Right lobe of liver (tissue), 4 donors: ENCODE results near the gene YES1.

Experiments
- POLR2A ChIP-seq: fragments of 450-650 bp; IDR thresholded peaks from one replicate; pipeline ENCODE4 v1.6.1; 2017; ENCODE audit warnings: antibody characterized with exemption, mild to moderate bottlenecking
- TF ChIP-seq, protein P1 (sequence below), 4 donors: fragments of 200-600 bp in 3 of 4; fragments of 450-650 bp in 1 of 4; IDR thresholded peaks; one replicate each; pipeline versions ENCODE4 v1.5.1 to v1.8.0; 2016 to 2022; ENCODE audit warnings: antibody characterized with exemption in 4 of 4, mild to moderate bottlenecking in 2 of 4
- donor health status: DM: no; HTN: no; CAD: no.
- donor health status: DM: no; HTN: no; CAD: no.
- donor health status: DM: no; HTN: yes; CAD: no.

GRCh38 chr18:706405-706804 lies 105.6 kb downstream of the YES1 start:
- TF ChIP-seq, protein P1, sequence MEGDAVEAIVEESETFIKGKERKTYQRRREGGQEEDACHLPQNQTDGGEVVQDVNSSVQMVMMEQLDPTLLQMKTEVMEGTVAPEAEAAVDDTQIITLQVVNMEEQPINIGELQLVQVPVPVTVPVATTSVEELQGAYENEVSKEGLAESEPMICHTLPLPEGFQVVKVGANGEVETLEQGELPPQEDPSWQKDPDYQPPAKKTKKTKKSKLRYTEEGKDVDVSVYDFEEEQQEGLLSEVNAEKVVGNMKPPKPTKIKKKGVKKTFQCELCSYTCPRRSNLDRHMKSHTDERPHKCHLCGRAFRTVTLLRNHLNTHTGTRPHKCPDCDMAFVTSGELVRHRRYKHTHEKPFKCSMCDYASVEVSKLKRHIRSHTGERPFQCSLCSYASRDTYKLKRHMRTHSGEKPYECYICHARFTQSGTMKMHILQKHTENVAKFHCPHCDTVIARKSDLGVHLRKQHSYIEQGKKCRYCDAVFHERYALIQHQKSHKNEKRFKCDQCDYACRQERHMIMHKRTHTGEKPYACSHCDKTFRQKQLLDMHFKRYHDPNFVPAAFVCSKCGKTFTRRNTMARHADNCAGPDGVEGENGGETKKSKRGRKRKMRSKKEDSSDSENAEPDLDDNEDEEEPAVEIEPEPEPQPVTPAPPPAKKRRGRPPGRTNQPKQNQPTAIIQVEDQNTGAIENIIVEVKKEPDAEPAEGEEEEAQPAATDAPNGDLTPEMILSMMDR (IDR thresholded peaks at IDR 0.05), result no peak
- no peak for TF ChIP-seq POLR2A
